Heart right ventricle (tissue), 16 donors: ENCODE measurements around the gene DPAGT1. TPM values are rescaled to one million over a fixed set of nuclear protein-coding genes. Genes with fewer than 3 reads are reported as not detected.

Source experiments
- ATAC-seq, 8 donors: fragments of 200-7000 bp; cut with Tn5 transposase; one replicate each; pipeline ENCODE4 v1.9.1; 2020; ENCODE audit warnings: mild to moderate bottlenecking in 8 of 8, moderate library complexity in 8 of 8, moderate number of reproducible peaks in 1 of 8
- DNase-seq, 2 donors: peaks; one replicate each; pipeline ENCODE4 v3.0.0-alpha.2; 2020
- H3K27ac ChIP-seq, 10 donors: fragments of 200-600 bp; sonication (generic) in 2 of 10; one replicate each; pipeline versions ENCODE4 v1.5.0 to v1.8.0; 2020 to 2022; ENCODE audit warnings: mild to moderate bottlenecking in 3 of 10
- H3K27me3 ChIP-seq, 7 donors: fragments of 200-600 bp; one replicate each; pipeline ENCODE4 v1.8.0; 2021 to 2022; ENCODE audit warnings: mild to moderate bottlenecking in 2 of 7
- H3K36me3 ChIP-seq, 9 donors: fragments of 200-600 bp; sonication (generic) in 1 of 9; one replicate each; pipeline versions ENCODE4 v1.5.0 to v1.8.0; 2020 to 2022; ENCODE audit warnings: mild to moderate bottlenecking in 2 of 9
- H3K4me1 ChIP-seq, 9 donors: fragments of 200-600 bp; sonication (generic) in 1 of 9; one replicate each; pipeline versions ENCODE4 v1.5.0 to v1.8.0; 2020 to 2022; ENCODE audit warnings: mild to moderate bottlenecking in 4 of 9
- H3K4me3 ChIP-seq, 10 donors: fragments of 200-600 bp; sonication (generic) in 2 of 10; one replicate each; pipeline versions ENCODE4 v1.5.0 to v1.8.0; 2020 to 2022; ENCODE audit warnings: mild to moderate bottlenecking in 7 of 10, moderate library complexity in 2 of 10
- H3K9me3 ChIP-seq, 11 donors: fragments of 200-600 bp in 10 of 11; sonication (generic) in 2 of 11; one replicate each; pipeline versions ENCODE4 v1.5.0 to v1.8.0; 2013 to 2022; ENCODE audit warnings: mild to moderate bottlenecking in 2 of 11, control low read depth in 1 of 11, moderate library complexity in 1 of 11
- CTCF ChIP-seq, 9 donors: fragments of 200-600 bp; sonication (generic) in 2 of 9; IDR thresholded peaks; one replicate each; pipeline versions ENCODE4 v1.5.0 to v1.8.0; 2021 to 2022; ENCODE audit warnings: antibody characterized with exemption in 9 of 9, mild to moderate bottlenecking in 5 of 9, moderate library complexity in 1 of 9
- WGBS, 2 donors: extraction: QIAGEN DNeasy Blood & Tissue Kit; methylation state at CpG; one replicate each; pipeline ENCODE4 v1.1.7; 2013; ENCODE audit warnings: inconsistent platforms in 1 of 2; 5-methylcytosine and 5-hydroxymethylcytosine counted together
- intact Hi-C, 10 donors: fragments of 100-400 bp; cut with DNase I; formaldehyde crosslinking; loops; one replicate each; pipeline versions ENCODE4 v1.11.1 to v1.14.2; 2022
- polyA plus RNA-seq, 2 donors: library from polyadenylated mRNA; stranded (reverse); fragments of 200-250 nt; gene quantifications; one replicate each; pipeline ENCODE4 v1.2.3, GENCODE V29; 2013
- total RNA-seq, 10 donors: library from RNA; stranded (reverse); fragmentation: NEBNext Ultra II Directional in 3 of 10; extraction: Animal tissue kit (Norgen Biotek cat#: 25700) in 3 of 10; gene quantifications; one replicate each; pipeline versions ENCODE4 v1.2.1 to v1.2.4, GENCODE V29; 2021 to 2023
- donor health status: Arrhythmogenic right ventricular cardiomyopathy.
- donor health status: ischemic (EF 13 %, LVEDD 7.1; RV severe dilation, severe dysfunction).
- donor health status: healthy with polysubstance abuse.
- donor health status: DM: no; HTN: yes; CAD: no.
- donor health status: DM: no; HTN: no; CAD: no.
- donor health status: ischemic (EF 25% LVEDD 6.9; RV normal size, moderate dysfunction).
- donor health status: ischemic (EF 25% LVEDD 5.7; RV mildly dilated, moderate dysfunction).
- donor health status: healthy.
- donor health status: DM: yes; HTN: yes; CAD: no.
- donor health status: Ischemic cardiomyopathy.
- donor health status: ischemic (EF 35%, LVEDD 5.7; RV mildly dilated, moderate dysfunction).
- donor health status: nonischemic (EF 11% LVEDD 7.7; RV severe dilation, severe dysfunction).
- donor health status: DM: yes; HTN: yes; CAD: no.
- donor health status: PGD.
- donor health status: ischemic (EF 29% LVEDD 5.4; RV normal size, mild dysfunction).
- donor health status: nonischemic (EF 23%, LVEDD 6.1; RV moderate dilation, normal function).

The DPAGT1 gene
- total and polyA plus RNA-seq, 12 donors: 8.6 to 24.3 (median 16.5) TPM

DNA sequence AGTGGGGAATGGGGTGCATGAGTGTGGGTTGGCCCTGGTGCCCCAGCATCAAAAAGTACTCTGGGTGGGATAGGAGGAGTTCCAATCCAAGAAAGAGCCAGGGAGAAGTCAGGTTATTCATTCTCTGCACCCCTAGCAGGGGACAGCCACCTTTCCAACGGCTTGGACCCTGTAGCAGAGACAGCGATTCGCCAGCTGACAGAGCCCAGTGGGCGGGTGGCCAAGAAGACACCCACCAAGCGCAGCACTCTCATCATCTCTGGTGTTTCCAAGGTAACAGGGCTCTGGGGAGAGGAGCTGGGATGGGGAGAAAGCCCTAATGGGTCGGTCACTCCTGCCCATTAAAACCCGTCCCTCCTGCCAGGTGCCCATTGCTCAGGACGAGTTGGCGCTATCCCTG lies 12.1 kb upstream of the DPAGT1 start:
- H3K27me3 ChIP-seq: no peaks in the 10 kb centered on the region
- H3K4me1 ChIP-seq: peaks cover 0 to 41% (median 8%) of the 10 kb centered on the region in 9 donors
- no peak for ATAC-seq
- TF ChIP-seq CTCF (IDR thresholded peaks at IDR 0.05): no peak
- intact Hi-C loops: no loop called here
- no peak for DNase-seq
- H3K9me3 ChIP-seq: no peaks in the 10 kb centered on the region
- H3K27ac ChIP-seq: no peak overlapping the region
- no peak overlapping the region for H3K4me3 ChIP-seq
- 90 to 97% methylated on average over 9 of the region's 9 CpGs for WGBS, 2 donors
- peaks cover 0 to 84% (median 20%) of the 10 kb centered on the region in 9 donors for H3K36me3 ChIP-seq

GRCh38 chr11:119112314-119113020 lies 10.8 kb upstream of the DPAGT1 start:
- WGBS, 2 donors: 83 to 94% methylated on average over 12 of the region's 12 CpGs
- DNase-seq: no peak
- ATAC-seq: no peak

GRCh38 chr11:119111361-119111925 lies 9.8 kb upstream of the DPAGT1 start:
- no peak for DNase-seq
- Histone ChIP-seq H3K27me3 (no peaks in the 10 kb centered on the region), H3K36me3 (peaks cover 0 to 67% (median 20%) of the 10 kb centered on the region in 9 donors), H3K9me3 (no peaks in the 10 kb centered on the region), H3K4me1 (peaks cover 9 to 49% (median 21%) of the 10 kb centered on the region in 9 donors), H3K27ac (no peak overlapping the region), H3K4me3 (no peak overlapping the region)
- WGBS, 2 donors: 96 to 97% methylated on average over 11 of the region's 11 CpGs
- ATAC-seq: no peak
- TF ChIP-seq CTCF (IDR thresholded peaks at IDR 0.05): no peak
- intact Hi-C loops: no loop called here

More at GRCh38 chr11:119112314-119113020, 10.8 kb upstream of the DPAGT1 start:
- Histone ChIP-seq H3K27me3 (no peaks in the 10 kb centered on the region), H3K4me1 (peaks cover 5 to 48% (median 17%) of the 10 kb centered on the region in 9 donors), H3K36me3 (peaks cover 0 to 77% (median 20%) of the 10 kb centered on the region in 9 donors), H3K9me3 (no peaks in the 10 kb centered on the region), H3K4me3 (no peak overlapping the region), H3K27ac (no peak overlapping the region)
- no peak for TF ChIP-seq CTCF (IDR thresholded peaks at IDR 0.05)
- intact Hi-C loops: no loop called here

GRCh38 chr11:119110439-119110838 lies 8.8 kb upstream of the DPAGT1 start:
- Histone ChIP-seq H3K4me1 (peaks cover 10 to 47% (median 24%) of the 10 kb centered on the region in 9 donors), H3K27me3 (no peaks in the 10 kb centered on the region), H3K4me3 (no peak overlapping the region), H3K27ac (no peak overlapping the region), H3K36me3 (peaks cover 0 to 57% (median 18%) of the 10 kb centered on the region in 9 donors), H3K9me3 (no peaks in the 10 kb centered on the region)
- WGBS, 2 donors: 85% methylated on average over 10 of the region's 10 CpGs
- intact Hi-C loops: no loop called here
- no peak for TF ChIP-seq CTCF (IDR thresholded peaks at IDR 0.05)
- DNase-seq (no peak), ATAC-seq (no peak)
